Breast epithelium (tissue), 4 donors: ENCODE results near the gene DNAJB4. TPM values are rescaled to one million over a fixed set of nuclear protein-coding genes. Genes with fewer than 3 reads are reported as not detected.

Source experiments
- DNase-seq, 2 donors: peaks; one replicate each; pipeline ENCODE4 v3.0.0-alpha.2; 2019; ENCODE audit warnings: low spot score in 2 of 2
- H3K27ac ChIP-seq, 2 donors: fragments of 200-600 bp; sonication (generic) in 1 of 2; one replicate each; pipeline ENCODE4 v1.5.1; 2016 to 2019; ENCODE audit warnings: mild to moderate bottlenecking in 1 of 2
- H3K27me3 ChIP-seq, 2 donors: fragments of 200-600 bp; sonication (generic) in 1 of 2; one replicate each; pipeline versions ENCODE4 v1.5.1 to v1.6.0; 2017 to 2019; ENCODE audit warnings: control low read depth in 1 of 2, mild to moderate bottlenecking in 1 of 2
- H3K36me3 ChIP-seq: fragments of 200-600 bp; one replicate; pipeline ENCODE4 v1.5.1; 2019
- H3K4me1 ChIP-seq, 2 donors: fragments of 200-600 bp; sonication (generic); one replicate each; pipeline ENCODE4 v1.5.1; 2016 to 2019; ENCODE audit warnings: control low read depth in 1 of 2
- H3K4me3 ChIP-seq, 3 donors: fragments of 200-600 bp; sonication (generic); 1 replicate in 2 of 3; 2 replicates in 1 of 3; pipeline ENCODE4 v1.5.1; 2016 to 2019; ENCODE audit warnings: mild to moderate bottlenecking in 3 of 3, moderate library complexity in 2 of 3
- H3K9me3 ChIP-seq, 2 donors: fragments of 200-600 bp; sonication (generic) in 1 of 2; one replicate each; pipeline ENCODE4 v1.5.1; 2016 to 2019; ENCODE audit warnings: control low read depth in 1 of 2
- POLR2A ChIP-seq: fragments of 450-650 bp; IDR thresholded peaks from one replicate; pipeline ENCODE4 v1.6.1; 2016; ENCODE audit warnings: antibody characterized with exemption, mild to moderate bottlenecking, moderate library complexity
- POLR2AphosphoS5 ChIP-seq, 3 donors: sonication (generic); formaldehyde crosslinking; IDR thresholded peaks; one replicate each; pipeline ENCODE4 v1.6.1; 2017; ENCODE audit warnings: antibody characterized with exemption in 3 of 3
- intact Hi-C: fragments of 100-400 bp; cut with DNase I; formaldehyde crosslinking; loops from one replicate; pipeline ENCODE4 v1.15.1; 2023; ENCODE audit warnings: low total_unique reads
- total RNA-seq, 3 donors: library from RNA; depleted of rRNA; stranded (reverse); fragments of >200 nt; gene quantifications; one replicate each; pipeline ENCODE4 v1.1.0, GENCODE V29; 2016
- TF ChIP-seq, protein P1 (sequence below), 3 donors: fragments of 450-650 bp; IDR thresholded peaks; one replicate each; pipeline ENCODE4 v1.5.1; 2016 to 2017; ENCODE audit warnings: antibody characterized with exemption in 3 of 3, mild to moderate bottlenecking in 3 of 3, moderate library complexity in 3 of 3

Gene DNAJB4
- total RNA-seq, 3 donors from 2014 or later, result 25.3 to 39.5 (median 31.5) TPM

DNA sequence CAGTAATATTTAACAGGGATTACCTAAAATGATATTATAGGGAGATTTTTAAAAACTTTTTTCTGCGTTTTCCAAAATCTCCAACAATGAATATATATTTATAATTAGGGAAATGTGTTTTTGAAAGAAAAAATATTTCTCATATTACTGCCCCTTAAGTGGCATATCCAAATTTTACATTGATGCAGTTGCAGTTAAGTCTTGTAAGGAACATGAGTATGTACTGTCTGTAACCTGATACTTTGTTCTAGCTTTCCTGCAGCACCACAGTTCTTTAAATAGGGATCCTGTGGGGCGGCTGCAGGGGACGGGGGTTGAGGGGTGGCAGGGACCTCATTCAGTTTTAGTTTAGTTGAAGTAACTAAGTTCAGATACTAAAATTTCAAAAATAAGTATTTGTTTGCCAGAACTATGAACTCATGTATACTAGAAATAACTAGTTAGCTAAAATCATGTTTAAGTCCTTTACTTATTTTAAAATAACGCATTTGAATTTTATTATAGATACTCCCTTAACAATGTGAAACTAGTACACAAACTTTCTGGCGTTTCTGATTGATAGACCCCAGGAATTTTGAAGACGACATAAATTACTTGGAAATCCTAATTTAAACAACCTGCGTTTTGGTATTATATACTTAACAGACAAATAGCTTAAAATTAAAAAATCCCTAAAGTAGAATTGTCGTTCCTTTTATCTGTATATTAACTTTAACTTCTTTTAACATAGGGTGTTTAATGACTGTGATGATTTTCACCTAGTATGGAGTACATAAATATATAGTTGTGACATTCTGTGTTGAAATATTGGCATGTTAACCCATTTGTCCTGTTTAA, 639 bp upstream of the DNAJB4 start:
- intact Hi-C loops, result no loop called here
- no peaks in the 10 kb centered on the region for H3K27me3 ChIP-seq
- no peaks in the 10 kb centered on the region for H3K36me3 ChIP-seq
- TF ChIP-seq POLR2A, result peak; percentile 18
- TF ChIP-seq, protein P1, sequence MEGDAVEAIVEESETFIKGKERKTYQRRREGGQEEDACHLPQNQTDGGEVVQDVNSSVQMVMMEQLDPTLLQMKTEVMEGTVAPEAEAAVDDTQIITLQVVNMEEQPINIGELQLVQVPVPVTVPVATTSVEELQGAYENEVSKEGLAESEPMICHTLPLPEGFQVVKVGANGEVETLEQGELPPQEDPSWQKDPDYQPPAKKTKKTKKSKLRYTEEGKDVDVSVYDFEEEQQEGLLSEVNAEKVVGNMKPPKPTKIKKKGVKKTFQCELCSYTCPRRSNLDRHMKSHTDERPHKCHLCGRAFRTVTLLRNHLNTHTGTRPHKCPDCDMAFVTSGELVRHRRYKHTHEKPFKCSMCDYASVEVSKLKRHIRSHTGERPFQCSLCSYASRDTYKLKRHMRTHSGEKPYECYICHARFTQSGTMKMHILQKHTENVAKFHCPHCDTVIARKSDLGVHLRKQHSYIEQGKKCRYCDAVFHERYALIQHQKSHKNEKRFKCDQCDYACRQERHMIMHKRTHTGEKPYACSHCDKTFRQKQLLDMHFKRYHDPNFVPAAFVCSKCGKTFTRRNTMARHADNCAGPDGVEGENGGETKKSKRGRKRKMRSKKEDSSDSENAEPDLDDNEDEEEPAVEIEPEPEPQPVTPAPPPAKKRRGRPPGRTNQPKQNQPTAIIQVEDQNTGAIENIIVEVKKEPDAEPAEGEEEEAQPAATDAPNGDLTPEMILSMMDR (IDR thresholded peaks at IDR 0.05), result peak in 1 of 3 donors; percentile 14
- TF ChIP-seq POLR2AphosphoS5 (IDR thresholded peaks at IDR 0.05), result peak in 1 of 3 donors; percentile 8
- H3K4me1 ChIP-seq, result no peaks in the 10 kb centered on the region
- H3K27ac ChIP-seq, result peak overlapping the region; percentile 89 to 92
- peak overlapping the region; percentile 51 to 63 (median 63) for H3K4me3 ChIP-seq
- H3K9me3 ChIP-seq, result no peaks in the 10 kb centered on the region
- peak in 1 of 2 donors; percentile 48 for DNase-seq

DNA sequence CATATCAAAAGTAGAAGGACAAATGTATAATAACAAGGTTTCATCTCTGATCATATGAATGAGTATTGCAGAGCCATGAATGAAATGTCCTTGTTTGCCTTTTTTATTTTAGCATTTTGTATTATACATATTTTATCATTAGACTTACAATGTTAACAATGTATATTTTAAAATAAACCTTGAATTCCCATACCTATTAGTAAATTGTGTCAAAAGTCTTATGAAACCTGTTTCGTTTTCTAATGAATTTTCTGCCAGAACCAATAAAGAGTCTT, 646 bp downstream of the DNAJB4 start:
- TF ChIP-seq POLR2A (no peak), POLR2AphosphoS5 (IDR thresholded peaks at IDR 0.05) (no peak)
- TF ChIP-seq, protein P1 (IDR thresholded peaks at IDR 0.05), result no peak
- Histone ChIP-seq H3K27me3 (no peaks in the 10 kb centered on the region), H3K9me3 (no peaks in the 10 kb centered on the region), H3K27ac (peak overlapping the region; percentile 89 to 92), H3K4me1 (no peaks in the 10 kb centered on the region), H3K36me3 (no peaks in the 10 kb centered on the region), H3K4me3 (peak overlapping the region; percentile 51 to 63 (median 63))
- no peak for DNase-seq
- intact Hi-C loops, result no loop called here

DNA sequence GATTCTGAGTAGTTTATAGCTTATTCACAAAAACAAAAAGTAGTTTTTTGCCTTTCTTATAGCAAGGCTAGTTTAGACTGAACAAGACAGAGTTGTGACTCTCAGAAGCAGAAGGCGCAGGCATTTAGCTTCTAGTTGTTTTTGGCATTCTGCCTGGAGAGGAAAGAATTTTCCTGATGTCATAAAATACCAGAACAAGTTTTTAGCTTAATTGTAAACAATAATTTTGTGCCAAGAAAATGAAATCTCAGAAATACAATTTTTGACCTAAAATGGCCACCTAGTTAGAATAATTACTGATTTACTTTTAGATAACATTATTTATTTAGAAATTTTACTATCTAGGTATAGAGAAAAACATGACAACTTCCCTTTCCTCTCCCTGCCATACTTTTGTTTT, 1.0 kb downstream of the DNAJB4 start:
- H3K4me3 ChIP-seq, result peak overlapping the region; percentile 51 to 63 (median 63)
- H3K36me3 ChIP-seq, result no peaks in the 10 kb centered on the region
- no peaks in the 10 kb centered on the region for H3K9me3 ChIP-seq
- TF ChIP-seq POLR2AphosphoS5 (IDR thresholded peaks at IDR 0.05), result peak in 2 of 3 donors; percentile 24 to 56
- peak; percentile 23 for TF ChIP-seq POLR2A
- TF ChIP-seq, protein P1 (IDR thresholded peaks at IDR 0.05), result no peak
- intact Hi-C loops, result no loop called here
- H3K4me1 ChIP-seq, result no peaks in the 10 kb centered on the region
- no peak for DNase-seq
- H3K27me3 ChIP-seq, result no peaks in the 10 kb centered on the region
- H3K27ac ChIP-seq, result peak overlapping the region; percentile 89 to 92

DNA sequence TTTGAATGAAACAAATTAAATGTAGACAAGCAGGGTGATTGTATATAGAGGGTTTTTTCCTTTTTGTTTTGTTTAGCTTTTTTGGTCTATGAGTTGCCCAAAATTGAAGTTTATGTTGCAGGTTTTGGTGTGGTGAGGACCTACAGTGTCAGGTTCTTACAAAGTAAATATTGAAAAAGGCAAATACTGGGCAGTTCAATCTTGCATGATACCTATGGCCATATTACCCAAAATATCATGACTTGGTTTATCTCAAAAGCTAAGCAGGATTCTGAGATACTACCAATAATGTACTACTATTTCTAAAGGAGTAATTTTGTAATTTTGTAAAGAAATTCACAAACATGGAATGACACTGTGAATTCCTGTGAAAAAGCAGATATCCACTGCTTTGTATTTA, 1.8 kb downstream of the DNAJB4 start:
- H3K4me3 ChIP-seq, result peak overlapping the region; percentile 51 to 63 (median 63)
- H3K36me3 ChIP-seq, result no peaks in the 10 kb centered on the region
- no peaks in the 10 kb centered on the region for H3K4me1 ChIP-seq
- no peaks in the 10 kb centered on the region for H3K9me3 ChIP-seq
- TF ChIP-seq POLR2A (no peak), POLR2AphosphoS5 (IDR thresholded peaks at IDR 0.05) (no peak)
- TF ChIP-seq, protein P1 (IDR thresholded peaks at IDR 0.05), result no peak
- H3K27ac ChIP-seq, result peak overlapping the region; percentile 2 to 92
- intact Hi-C loops, result no loop called here
- DNase-seq, result no peak
- no peaks in the 10 kb centered on the region for H3K27me3 ChIP-seq

DNA sequence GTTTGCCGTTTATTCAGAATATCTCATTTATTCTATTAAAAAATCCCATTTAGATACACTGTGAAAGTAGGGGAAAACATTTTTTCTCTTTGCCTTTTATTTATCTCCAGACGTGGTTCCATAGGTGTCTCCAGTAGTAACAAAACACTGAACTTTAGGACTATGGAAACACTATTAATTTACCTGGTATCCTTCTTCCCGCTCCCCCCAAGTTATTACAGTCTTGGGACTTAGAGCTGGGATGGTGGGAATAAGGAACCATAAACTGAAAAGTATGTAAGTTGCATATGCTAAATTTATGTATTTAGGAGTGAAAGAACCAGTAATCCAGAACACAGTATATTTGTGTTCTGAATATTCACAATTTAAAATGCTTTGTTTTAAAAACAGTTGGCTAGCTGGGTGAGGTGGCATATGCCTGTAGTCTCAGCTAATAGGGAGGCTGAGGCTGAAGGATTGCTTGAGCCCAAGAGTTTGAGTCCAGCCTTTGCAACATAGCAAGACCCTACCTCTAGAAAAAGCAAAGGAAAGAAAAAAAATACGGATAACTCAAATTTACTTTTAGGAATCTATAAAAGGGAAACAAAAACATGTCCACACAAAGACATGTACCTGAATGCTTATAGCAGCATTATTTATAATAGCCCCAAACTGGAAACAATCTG, 3.1 kb downstream of the DNAJB4 start:
- no peaks in the 10 kb centered on the region for H3K27me3 ChIP-seq
- H3K4me3 ChIP-seq, result peak overlapping the region in 2 of 3 donors; percentile 51 to 63
- DNase-seq, result no peak
- no peak overlapping the region for H3K27ac ChIP-seq
- intact Hi-C loops, result no loop called here
- H3K36me3 ChIP-seq, result no peaks in the 10 kb centered on the region
- H3K4me1 ChIP-seq, result no peaks in the 10 kb centered on the region
- TF ChIP-seq POLR2A (no peak), POLR2AphosphoS5 (IDR thresholded peaks at IDR 0.05) (no peak)
- TF ChIP-seq, protein P1 (IDR thresholded peaks at IDR 0.05), result no peak
- H3K9me3 ChIP-seq, result no peaks in the 10 kb centered on the region
